Body of pancreas (tissue), 4 donors: ENCODE measurements around the gene CLMN. TPM values are rescaled to one million over a fixed set of nuclear protein-coding genes. Genes with fewer than 3 reads are reported as not detected.

Experiments used
- ATAC-seq: fragments of 150-250 bp; one replicate; pipeline ENCODE4 v1.9.1; 2016
- DNase-seq, 4 donors: peaks; one replicate each; pipeline ENCODE4 v3.0.0-alpha.2; 2019
- H3K27ac ChIP-seq, 4 donors: fragments of 200-600 bp; sonication (generic); 1 replicate in 3 of 4; 2 replicates in 1 of 4; pipeline versions ENCODE4 v1.5.1 to v1.6.1; 2016 to 2019; ENCODE audit warnings: mild to moderate bottlenecking in 1 of 4, mixed read lengths in 1 of 4, moderate library complexity in 1 of 4
- H3K27me3 ChIP-seq, 2 donors: fragments of 200-600 bp; sonication (generic); one replicate each; pipeline ENCODE4 v1.6.0; 2016; ENCODE audit warnings: mild to moderate bottlenecking in 1 of 2
- H3K36me3 ChIP-seq, 2 donors: fragments of 200-600 bp; sonication (generic); replicated peaks in 1 of 2; 2 replicates each; pipeline ENCODE4 v1.5.1; 2016; ENCODE audit warnings: low read depth in 2 of 2; ENCODE audit not compliant: insufficient read depth in 1 of 2
- H3K4me1 ChIP-seq: fragments of 200-600 bp; sonication (generic); one replicate; pipeline ENCODE4 v1.6.0; 2016
- H3K4me3 ChIP-seq, 2 donors: fragments of 200-600 bp; sonication (generic); 1 replicate in 1 of 2; 2 replicates in 1 of 2; pipeline ENCODE4 v1.5.1; 2016 to 2019
- H3K9me3 ChIP-seq, 3 donors: fragments of 200-600 bp; sonication (generic); 1 replicate in 2 of 3; 2 replicates in 1 of 3; pipeline ENCODE4 v1.5.1; 2016
- POLR2A ChIP-seq, 3 donors: fragments of 450-650 bp; IDR thresholded peaks; one replicate each; pipeline ENCODE4 v1.6.1; 2016; ENCODE audit warnings: antibody characterized with exemption in 3 of 3, mild to moderate bottlenecking in 2 of 3
- WGBS, 2 donors: methylation state at CpG; one replicate each; pipeline ENCODE4 v1.1.5; 2017; 5-methylcytosine and 5-hydroxymethylcytosine counted together
- intact Hi-C: fragments of 100-400 bp; cut with DNase I; formaldehyde crosslinking; loops from one replicate; pipeline ENCODE4 v1.15.1; 2023
- total RNA-seq, 2 donors: library from RNA; depleted of rRNA; stranded (reverse); fragments of >200 nt; gene quantifications; one replicate each; pipeline ENCODE4 v1.1.0, GENCODE V29; 2016
- TF ChIP-seq, protein P1 (sequence below), 7 experiments: fragments of 450-650 bp in 4 of 7; fragments of 200-600 bp in 3 of 7; sonication (generic) in 3 of 7; IDR thresholded peaks; one replicate each; pipeline ENCODE4 v1.5.1; 2016 to 2019; ENCODE audit warnings: antibody characterized with exemption in 7 of 7

The CLMN gene
- total RNA-seq, 2 donors from 2014 or later, result 53.7 to 54.7 TPM

DNA sequence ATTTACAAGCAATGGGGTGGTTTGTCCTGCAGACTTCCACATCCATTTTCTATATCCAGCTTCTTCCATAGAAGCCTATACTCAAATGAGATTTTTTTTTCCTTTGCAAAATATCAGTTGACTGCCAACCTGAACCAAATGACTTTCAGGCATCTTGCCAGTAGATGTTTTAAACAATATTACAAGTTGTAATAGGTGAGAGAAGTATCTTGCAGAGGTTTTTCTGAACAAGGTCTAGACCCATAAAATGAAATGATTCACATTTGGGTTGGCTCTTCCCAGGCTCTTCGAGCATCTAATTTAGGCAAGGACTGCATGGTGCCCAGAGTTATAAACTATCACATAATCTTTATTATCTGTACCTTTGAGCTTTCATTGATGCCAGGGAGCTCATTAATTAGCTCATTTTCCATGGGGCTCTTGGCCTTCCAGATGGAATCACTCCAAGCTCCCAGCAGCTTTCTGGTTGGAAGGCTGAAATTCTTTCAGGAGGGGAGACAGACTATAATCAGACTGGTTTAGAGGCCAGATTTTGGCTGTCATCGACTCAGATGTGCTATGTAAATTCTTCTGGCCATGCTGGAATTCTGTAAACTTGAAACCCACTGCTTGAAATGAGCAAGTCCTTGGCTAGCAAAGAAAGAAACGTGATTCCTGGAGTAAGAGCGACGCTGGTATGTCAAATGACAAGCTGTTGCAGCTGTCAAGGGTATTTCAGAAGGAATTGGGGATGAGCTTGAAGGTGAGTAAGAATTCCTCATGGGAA, 130.2 kb downstream of the CLMN start:
- TF ChIP-seq, protein P1, sequence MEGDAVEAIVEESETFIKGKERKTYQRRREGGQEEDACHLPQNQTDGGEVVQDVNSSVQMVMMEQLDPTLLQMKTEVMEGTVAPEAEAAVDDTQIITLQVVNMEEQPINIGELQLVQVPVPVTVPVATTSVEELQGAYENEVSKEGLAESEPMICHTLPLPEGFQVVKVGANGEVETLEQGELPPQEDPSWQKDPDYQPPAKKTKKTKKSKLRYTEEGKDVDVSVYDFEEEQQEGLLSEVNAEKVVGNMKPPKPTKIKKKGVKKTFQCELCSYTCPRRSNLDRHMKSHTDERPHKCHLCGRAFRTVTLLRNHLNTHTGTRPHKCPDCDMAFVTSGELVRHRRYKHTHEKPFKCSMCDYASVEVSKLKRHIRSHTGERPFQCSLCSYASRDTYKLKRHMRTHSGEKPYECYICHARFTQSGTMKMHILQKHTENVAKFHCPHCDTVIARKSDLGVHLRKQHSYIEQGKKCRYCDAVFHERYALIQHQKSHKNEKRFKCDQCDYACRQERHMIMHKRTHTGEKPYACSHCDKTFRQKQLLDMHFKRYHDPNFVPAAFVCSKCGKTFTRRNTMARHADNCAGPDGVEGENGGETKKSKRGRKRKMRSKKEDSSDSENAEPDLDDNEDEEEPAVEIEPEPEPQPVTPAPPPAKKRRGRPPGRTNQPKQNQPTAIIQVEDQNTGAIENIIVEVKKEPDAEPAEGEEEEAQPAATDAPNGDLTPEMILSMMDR (IDR thresholded peaks at IDR 0.05), result no peak
- no peak for TF ChIP-seq POLR2A (IDR thresholded peaks at IDR 0.05)
- no peaks in the 10 kb centered on the region for H3K9me3 ChIP-seq
- no peaks in the 10 kb centered on the region for H3K27me3 ChIP-seq
- ATAC-seq, result no peak
- 70 to 73% methylated on average over 5 of the region's 5 CpGs for WGBS, 2 donors
- intact Hi-C loops, result no loop called here
- peak overlapping the region in 1 of 4 donors; percentile 15 for H3K27ac ChIP-seq
- DNase-seq, result no peak
- H3K4me3 ChIP-seq, result no peak overlapping the region
- peaks cover 14% of the 10 kb centered on the region for H3K4me1 ChIP-seq
- no peaks in the 10 kb centered on the region for H3K36me3 ChIP-seq

GRCh38 chr14:95188380-95188779, 131.3 kb downstream of the CLMN start:
- ATAC-seq, result no peak
- Histone ChIP-seq H3K4me3 (no peak overlapping the region), H3K36me3 (no peaks in the 10 kb centered on the region), H3K4me1 (peaks cover 26% of the 10 kb centered on the region), H3K9me3 (no peaks in the 10 kb centered on the region), H3K27me3 (no peaks in the 10 kb centered on the region), H3K27ac (no peak overlapping the region)
- TF ChIP-seq, protein P1 (IDR thresholded peaks at IDR 0.05), result no peak
- TF ChIP-seq POLR2A (IDR thresholded peaks at IDR 0.05), result no peak
- 92 to 93% methylated on average over 3 of the region's 3 CpGs for WGBS, 2 donors
- intact Hi-C loops, result no loop called here
- no peak for DNase-seq

DNA sequence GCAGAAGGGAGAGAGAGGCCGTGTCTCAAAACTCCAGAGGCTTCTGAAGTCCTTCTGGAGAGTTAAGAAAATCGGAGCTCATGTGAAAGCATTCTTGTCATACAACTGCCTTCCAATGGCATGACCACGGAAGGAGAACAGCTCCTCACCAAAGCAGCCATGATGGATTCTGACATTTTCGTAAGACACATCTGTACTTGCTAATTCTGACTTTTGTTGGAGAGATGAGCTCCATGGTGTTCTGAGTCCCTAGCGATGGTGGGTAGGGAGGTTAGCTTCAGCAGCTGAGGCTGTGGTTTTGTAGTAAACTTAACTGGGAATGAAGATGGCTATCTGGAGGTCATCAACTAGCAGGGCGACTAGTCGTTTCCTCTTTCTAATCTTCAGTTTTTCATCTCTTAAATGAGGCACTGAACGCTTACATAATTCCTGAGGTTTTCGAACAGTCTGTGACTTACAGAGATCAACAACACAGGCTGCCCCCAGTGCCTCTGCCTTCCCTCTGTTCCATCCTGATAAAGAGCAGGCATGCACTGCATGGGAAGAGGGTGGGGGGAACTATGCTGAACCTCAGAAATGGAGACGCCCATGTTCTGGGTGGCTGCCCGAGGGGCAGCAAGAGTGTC, 133.8 kb downstream of the CLMN start:
- ATAC-seq, result no peak
- H3K4me1 ChIP-seq, result peaks cover 34% of the 10 kb centered on the region
- intact Hi-C loops, result no loop called here

DNA sequence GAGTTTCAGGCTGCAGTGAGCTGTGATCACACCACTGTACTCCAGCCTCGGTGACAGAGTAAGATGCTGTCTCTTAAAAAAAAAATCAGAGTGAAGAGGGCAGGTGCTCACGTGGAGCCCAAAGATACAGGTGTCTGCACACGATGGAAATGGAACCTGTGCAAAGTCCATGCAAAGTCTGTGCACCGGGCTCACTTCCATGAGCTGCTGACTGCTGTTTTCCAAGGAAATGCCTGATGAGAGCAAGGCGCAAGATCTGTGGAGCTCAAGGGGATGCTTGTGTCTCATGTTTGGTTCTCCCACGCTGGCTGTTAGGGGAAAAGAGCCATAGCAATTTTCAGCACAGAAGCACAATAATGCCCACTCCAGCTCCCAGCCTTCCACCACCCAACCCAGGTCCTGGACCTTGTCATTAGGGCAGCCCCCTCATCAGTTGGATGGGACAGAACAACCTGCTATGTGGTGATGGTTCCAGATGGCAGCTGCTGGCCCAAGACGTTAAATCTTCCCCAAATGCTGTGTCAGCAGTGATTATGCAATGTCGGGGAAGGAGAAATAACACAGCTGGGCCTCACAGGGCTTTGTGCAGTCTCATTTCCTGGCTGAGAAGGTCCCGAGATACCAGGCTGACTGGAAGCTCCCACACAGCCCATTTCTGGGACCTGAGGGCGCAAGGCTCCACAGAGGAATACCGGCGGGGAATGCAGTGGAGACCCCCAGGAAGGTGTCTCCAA, 134.5 kb downstream of the CLMN start:
- no peaks in the 10 kb centered on the region for H3K27me3 ChIP-seq
- intact Hi-C loops, result no loop called here
- peak overlapping the region; percentile 23 to 79 (median 56) for H3K27ac ChIP-seq
- DNase-seq (peak; percentile 35 to 78 (median 53)), ATAC-seq (peak; percentile 63)
- no peaks in the 10 kb centered on the region for H3K36me3 ChIP-seq
- no peak overlapping the region for H3K4me3 ChIP-seq
- peaks cover 34% of the 10 kb centered on the region for H3K4me1 ChIP-seq
- H3K9me3 ChIP-seq, result no peaks in the 10 kb centered on the region
- peak in 1 of 3 donors; percentile 34 for TF ChIP-seq POLR2A (IDR thresholded peaks at IDR 0.05)
- TF ChIP-seq, protein P1 (IDR thresholded peaks at IDR 0.05), result no peak
- 69 to 76% methylated on average over 12 of the region's 12 CpGs for WGBS, 2 donors

More for the DNA sequence above, 133.8 kb downstream of the CLMN start:
- TF ChIP-seq, protein P1 (IDR thresholded peaks at IDR 0.05), result no peak
- peak in 1 of 3 donors; percentile 6 for TF ChIP-seq POLR2A (IDR thresholded peaks at IDR 0.05)
- Histone ChIP-seq H3K27me3 (no peaks in the 10 kb centered on the region), H3K27ac (peak overlapping the region in 3 of 4 donors; percentile 23 to 79 (median 70)), H3K9me3 (no peaks in the 10 kb centered on the region), H3K36me3 (no peaks in the 10 kb centered on the region), H3K4me3 (no peak overlapping the region)
- 73 to 83% methylated on average over 11 of the region's 11 CpGs for WGBS, 2 donors
- DNase-seq, result peak in 1 of 4 donors; percentile 31
